HEK293 (cell line): ENCODE results near the gene OVOL2.

ENCODE experiments used
- BCL11A ChIP-seq: fragments of 450-650 bp; formaldehyde crosslinking; IDR thresholded peaks from 2 replicates; pipeline ENCODE4 v1.5.1; 2016; ENCODE audit warnings: low read depth, missing biosample characterization, missing genetic modification characterization
- EGR2 ChIP-seq: fragments of 450-650 bp; formaldehyde crosslinking; IDR thresholded peaks from 2 replicates; pipeline ENCODE4 v1.5.1; 2016; ENCODE audit warnings: low read depth, missing biosample characterization, missing genetic modification characterization
- GLIS2 ChIP-seq: fragments of 450-650 bp; formaldehyde crosslinking; IDR thresholded peaks from 2 replicates; pipeline ENCODE4 v1.5.1; 2016; ENCODE audit warnings: missing biosample characterization, missing genetic modification characterization
- HIC1 ChIP-seq: fragments of 450-650 bp; formaldehyde crosslinking; IDR thresholded peaks from 2 replicates; pipeline ENCODE4 v1.5.1; 2016; ENCODE audit warnings: missing biosample characterization, missing genetic modification characterization
- KLF1 ChIP-seq: fragments of 450-650 bp; formaldehyde crosslinking; IDR thresholded peaks from 2 replicates; pipeline ENCODE4 v1.5.1; 2016; ENCODE audit warnings: missing biosample characterization, missing genetic modification characterization
- OSR2 ChIP-seq: fragments of 450-650 bp; formaldehyde crosslinking; IDR thresholded peaks from 2 replicates; pipeline ENCODE4 v1.5.1; 2016; ENCODE audit warnings: missing biosample characterization, missing genetic modification characterization
- PRDM10 ChIP-seq: fragments of 450-650 bp; formaldehyde crosslinking; IDR thresholded peaks from 2 replicates; pipeline ENCODE4 v1.5.1; 2016; ENCODE audit warnings: missing biosample characterization, missing genetic modification characterization
- SP7 ChIP-seq: fragments of 450-650 bp; formaldehyde crosslinking; IDR thresholded peaks from 2 replicates; pipeline ENCODE4 v1.5.1; 2016; ENCODE audit warnings: missing biosample characterization, missing genetic modification characterization
- ZBTB1 ChIP-seq: fragments of 450-650 bp; formaldehyde crosslinking; IDR thresholded peaks from 2 replicates; pipeline ENCODE4 v1.5.1; 2016; ENCODE audit warnings: missing biosample characterization, missing genetic modification characterization
- ZBTB17 ChIP-seq: fragments of 450-650 bp; formaldehyde crosslinking; IDR thresholded peaks from 2 replicates; pipeline ENCODE4 v1.5.1; 2016; ENCODE audit warnings: missing biosample characterization, missing genetic modification characterization
- ZBTB21 ChIP-seq: fragments of 450-650 bp; formaldehyde crosslinking; IDR thresholded peaks from 2 replicates; pipeline ENCODE4 v1.5.1; 2017; ENCODE audit warnings: missing biosample characterization, missing genetic modification characterization
- ZBTB26 ChIP-seq: fragments of 450-650 bp; formaldehyde crosslinking; optimal IDR thresholded peaks from 2 replicates; pipeline ENCODE3; 2016; ENCODE audit warnings: missing biosample characterization, mild to moderate bottlenecking, missing genetic modification characterization
- ZBTB48 ChIP-seq: fragments of 450-650 bp; formaldehyde crosslinking; IDR thresholded peaks from 2 replicates; pipeline ENCODE4 v1.5.1; 2016; ENCODE audit warnings: missing biosample characterization, missing genetic modification characterization
- ZBTB8A ChIP-seq: fragments of 450-650 bp; formaldehyde crosslinking; IDR thresholded peaks from 2 replicates; pipeline ENCODE4 v1.5.1; 2016; ENCODE audit warnings: missing biosample characterization, missing genetic modification characterization
- ZEB2 ChIP-seq: fragments of 450-650 bp; formaldehyde crosslinking; IDR thresholded peaks from 2 replicates; pipeline ENCODE4 v1.5.1; 2016; ENCODE audit warnings: missing biosample characterization, missing genetic modification characterization
- ZIC2 ChIP-seq: fragments of 450-650 bp; formaldehyde crosslinking; IDR thresholded peaks from 2 replicates; pipeline ENCODE4 v1.5.1; 2016; ENCODE audit warnings: missing biosample characterization, missing genetic modification characterization
- ZNF10 ChIP-seq: fragments of 450-650 bp; formaldehyde crosslinking; IDR thresholded peaks from 2 replicates; pipeline ENCODE4 v1.5.1; 2017; ENCODE audit warnings: missing biosample characterization, missing genetic modification characterization
- ZNF140 ChIP-seq: fragments of 450-650 bp; formaldehyde crosslinking; IDR thresholded peaks from 2 replicates; pipeline ENCODE4 v1.5.1; 2016; ENCODE audit warnings: missing biosample characterization, missing genetic modification characterization
- ZNF2 ChIP-seq: fragments of 450-650 bp; formaldehyde crosslinking; IDR thresholded peaks from 2 replicates; pipeline ENCODE4 v1.5.1; 2016; ENCODE audit warnings: missing biosample characterization, missing genetic modification characterization
- ZNF335 ChIP-seq: fragments of 450-650 bp; formaldehyde crosslinking; conservative IDR thresholded peaks from 2 replicates; pipeline ENCODE4 v1.5.1; 2016; ENCODE audit warnings: missing biosample characterization, missing genetic modification characterization
- ZNF354C ChIP-seq: fragments of 450-650 bp; formaldehyde crosslinking; IDR thresholded peaks from 2 replicates; pipeline ENCODE4 v1.5.1; 2016; ENCODE audit warnings: missing biosample characterization, missing genetic modification characterization, low read depth, borderline replicate concordance
- ZNF362 ChIP-seq: fragments of 450-650 bp; formaldehyde crosslinking; IDR thresholded peaks from 2 replicates; pipeline ENCODE4 v1.5.1; 2016; ENCODE audit warnings: missing biosample characterization, missing genetic modification characterization
- ZNF426 ChIP-seq: fragments of 450-650 bp; formaldehyde crosslinking; IDR thresholded peaks from 2 replicates; pipeline ENCODE4 v1.5.1; 2017; ENCODE audit warnings: missing biosample characterization, missing genetic modification characterization, mild to moderate bottlenecking, inconsistent platforms, moderate library complexity
- ZNF513 ChIP-seq: fragments of 450-650 bp; IDR thresholded peaks from 2 replicates; pipeline ENCODE4 v1.5.1; 2018; ENCODE audit warnings: missing biosample characterization, missing genetic modification characterization
- ZNF529 ChIP-seq: fragments of 450-650 bp; formaldehyde crosslinking; IDR thresholded peaks from 2 replicates; pipeline ENCODE4 v1.5.1; 2017; ENCODE audit warnings: missing genetic modification characterization, missing biosample characterization; ENCODE audit not compliant: insufficient replicate concordance
- ZNF544 ChIP-seq: fragments of 450-650 bp; formaldehyde crosslinking; IDR thresholded peaks from 2 replicates; pipeline ENCODE4 v1.5.0; 2017; ENCODE audit warnings: missing biosample characterization, missing genetic modification characterization
- ZNF600 ChIP-seq: fragments of 450-650 bp; formaldehyde crosslinking; IDR thresholded peaks from 2 replicates; pipeline ENCODE4 v1.5.1; 2016; ENCODE audit warnings: missing biosample characterization, missing genetic modification characterization
- ZNF629 ChIP-seq: fragments of 450-650 bp; formaldehyde crosslinking; IDR thresholded peaks from 2 replicates; pipeline ENCODE4 v1.5.1; 2017; ENCODE audit warnings: missing biosample characterization, missing genetic modification characterization
- ZNF747 ChIP-seq: fragments of 450-650 bp; formaldehyde crosslinking; IDR thresholded peaks from 2 replicates; pipeline ENCODE4 v1.5.1; 2016; ENCODE audit warnings: missing biosample characterization, missing genetic modification characterization
- ZNF768 ChIP-seq: fragments of 450-650 bp; formaldehyde crosslinking; IDR thresholded peaks from 2 replicates; pipeline ENCODE4 v1.5.1; 2018; ENCODE audit warnings: missing biosample characterization, mild to moderate bottlenecking, missing genetic modification characterization
- ZSCAN30 ChIP-seq: fragments of 450-650 bp; IDR thresholded peaks from 2 replicates; pipeline ENCODE4 v1.5.1; 2018; ENCODE audit warnings: missing biosample characterization, mild to moderate bottlenecking, missing genetic modification characterization, moderate library complexity

Gene OVOL2

GRCh38 chr20:18058661-18059467, 1.1 kb upstream of the OVOL2 start (continued):
- TF ChIP-seq HIC1 (tag by site-specific recombination) (peak; percentile 60), ZNF747 (tag by site-specific recombination) (no peak), OSR2 (tag by site-specific recombination) (peak; percentile 42; the same call in 1 of the 2 replicates), ZNF354C (tag by site-specific recombination) (no peak), BCL11A (tag by site-specific recombination) (0 out of 2 replicates have a peak, but pooled peaks have one; percentile 22), SP7 (tag by site-specific recombination) (peak; percentile 35; the same call in 1 of the 2 replicates), ZNF426 (tag by site-specific recombination) (no peak), ZNF140 (no peak), KLF1 (tag by site-specific recombination) (0 out of 2 replicates have a peak, but pooled peaks have one; percentile 9), ZBTB21 (no peak), ZNF362 (tag by site-specific recombination) (no peak), ZBTB26 (peak; percentile 84), ZEB2 (tag by site-specific recombination) (peak; percentile 63; the same call in 1 of the 2 replicates), ZNF629 (0 out of 2 replicates have a peak, but pooled peaks have one; percentile 15), PRDM10 (no peak; the same call in 1 of the 2 replicates), ZNF2 (tag by site-specific recombination) (no peak), ZNF600 (tag by site-specific recombination) (peak; percentile 83), ZIC2 (tag by site-specific recombination) (peak; percentile 41), ZNF529 (tag by site-specific recombination) (no peak), ZNF768 (no peak), ZNF544 (no peak), ZNF513 (tag by site-specific recombination) (peak; percentile 91), ZNF335 (tag by site-specific recombination) (0 out of 2 replicates have a peak, but pooled peaks have one; percentile 41), ZSCAN30 (tag by site-specific recombination) (0 out of 2 replicates have a peak, but pooled peaks have one; percentile 6), EGR2 (tag by site-specific recombination) (peak; percentile 22; the same call in 1 of the 2 replicates), ZBTB8A (tag by site-specific recombination) (peak; percentile 64), ZBTB17 (peak; percentile 65), GLIS2 (tag by site-specific recombination) (peak; percentile 69), ZNF10 (no peak), ZBTB48 (tag by site-specific recombination) (peak; percentile 61; the same call in 1 of the 2 replicates), ZBTB1 (tag by site-specific recombination) (no peak)
